ENCODE data around the gene ARL14EP.
A peak's percentile ranks its signal among the peaks of the same experiment; 100 is the strongest.

The ARL14EP gene
- total RNA-seq: 29.5 reads per million, percentile 56 among the genes with 10 or more reads in this experiment

- DNase-seq: peak; percentile 75
Observed at GRCh38 chr11:30322826-30323710, at the start of gene ARL14EP. Gene ARL14EP (plus strand): TSS chr11:30323104. CDS start chr11:30330949, 7,845 bp downstream.

GRCh38 chr11:30277176-30277575 is 45.7 kb upstream of the ARL14EP start:
- DNase-seq: no peak

GRCh38 chr11:30279796-30280195 is 43.1 kb upstream of the ARL14EP start:
- DNase-seq: no peak

GRCh38 chr11:30281476-30282288 is 41.2 kb upstream of the ARL14EP start:
- no peak for DNase-seq

GRCh38 chr11:30282289-30282631 is 40.6 kb upstream of the ARL14EP start:
- peak; percentile 2 for DNase-seq

GRCh38 chr11:30284836-30285235 is 38.1 kb upstream of the ARL14EP start:
- DNase-seq: no peak

GRCh38 chr11:30285416-30286121 is 37.3 kb upstream of the ARL14EP start:
- DNase-seq: no peak

- no peak for DNase-seq
Observed at GRCh38 chr11:30291331-30291730, 31.6 kb upstream of the ARL14EP start.

GRCh38 chr11:30292545-30292944 is 30.4 kb upstream of the ARL14EP start:
- no peak for DNase-seq

GRCh38 chr11:30295178-30295885 is 27.6 kb upstream of the ARL14EP start:
- no peak for DNase-seq

- no peak for DNase-seq
Observed at GRCh38 chr11:30304620-30305019, 18.3 kb upstream of the ARL14EP start.

GRCh38 chr11:30310623-30311022 is 12.3 kb upstream of the ARL14EP start:
- DNase-seq: no peak

- DNase-seq: no peak
Observed at GRCh38 chr11:30311189-30311588, 11.7 kb upstream of the ARL14EP start.

- DNase-seq: no peak
Observed at GRCh38 chr11:30312243-30312642, 10.7 kb upstream of the ARL14EP start.

- no peak for DNase-seq
Observed at GRCh38 chr11:30313580-30313979, 9.3 kb upstream of the ARL14EP start.

GRCh38 chr11:30314625-30315024 is 8.3 kb upstream of the ARL14EP start:
- DNase-seq: no peak

GRCh38 chr11:30316237-30316636 is 6.7 kb upstream of the ARL14EP start:
- no peak for DNase-seq

- no peak for DNase-seq
Observed at GRCh38 chr11:30317030-30317429, 5.9 kb upstream of the ARL14EP start.

- DNase-seq: no peak
Observed at GRCh38 chr11:30321321-30321720, 1.6 kb upstream of the ARL14EP start.

- DNase-seq: no peak
Observed at GRCh38 chr11:30322191-30322590, 713 bp upstream of the ARL14EP start.

GRCh38 chr11:30326114-30326778 is 3.3 kb downstream of the ARL14EP start:
- DNase-seq: no peak

GRCh38 chr11:30326906-30327305 is 4.0 kb downstream of the ARL14EP start:
- no peak for DNase-seq
